HFFc6 (cell line): ENCODE data around the gene ZNF683. TPM values are rescaled to one million over a fixed set of nuclear protein-coding genes. Genes with fewer than 3 reads are reported as not detected.
"Not testable (repeated sequence)": the region's sequence is repeated elsewhere in the genome, so short reads cannot be mapped to it uniquely, and the experiment has no call there.

Source experiments
- DNase-seq: peaks from one replicate; pipeline ENCODE4 v3.0.0-alpha.2; 2018
- H3K27ac Mint-ChIP-seq: 2 replicates; pipeline ENCODE4 v1.8.0; 2020; ENCODE audit warnings: mild to moderate bottlenecking, mixed read lengths
- H3K27me3 Mint-ChIP-seq: 2 replicates; pipeline ENCODE4 v1.8.0; 2021; ENCODE audit warnings: mild to moderate bottlenecking, moderate library complexity, mixed read lengths; ENCODE audit not compliant: insufficient read depth
- H3K36me3 Mint-ChIP-seq: 2 replicates; pipeline ENCODE4 v1.8.0; 2021; ENCODE audit warnings: low read depth, mixed read lengths
- H3K4me1 Mint-ChIP-seq: 2 replicates; pipeline ENCODE4 v1.8.0; 2020; ENCODE audit warnings: low read depth, mixed read lengths
- H3K4me3 Mint-ChIP-seq: 2 replicates; pipeline ENCODE4 v1.8.0; 2020; ENCODE audit warnings: mild to moderate bottlenecking, moderate library complexity, mixed read lengths
- H3K9me3 Mint-ChIP-seq: 2 replicates; pipeline ENCODE4 v1.8.0; 2020; ENCODE audit warnings: mild to moderate bottlenecking, mixed read lengths
- CTCF ChIP-seq: fragments of 200-600 bp; sonication (generic); IDR thresholded peaks from 2 replicates; pipeline ENCODE4 v1.5.0; 2021; ENCODE audit warnings: antibody characterized with exemption, mild to moderate bottlenecking
- total RNA-seq, 6 experiments: library from RNA; stranded (reverse); fragmentation: NEBNext Ultra II Directional; extraction: Animal tissue kit (Norgen Biotek cat#: 25700); gene quantifications; 2 replicates in 1 of 6; 3 replicates in 5 of 6; pipeline ENCODE4 v1.2.3, GENCODE V29; 2021

The ZNF683 gene
- total RNA-seq, 6 experiments from 2014 or later, result not detected

- Mint-ChIP-seq H3K4me1 (peaks cover 55% of the 10 kb centered on the region), H3K27me3 (peaks cover 2% of the 10 kb centered on the region), H3K4me3 (peak overlapping the region; percentile 65), H3K9me3 (no peaks in the 10 kb centered on the region; the same call in 1 of the 2 replicates), H3K27ac (peak overlapping the region; percentile 80), H3K36me3 (no peaks in the 10 kb centered on the region)
- TF ChIP-seq CTCF, result no peak
- DNase-seq, result peak; percentile 95
Observed at GRCh38 chr1:26378088-26378878, 5.7 kb upstream of the ZNF683 start.

GRCh38 chr1:26376050-26376449 lies 3.5 kb upstream of the ZNF683 start:
- Mint-ChIP-seq H3K27ac (no peak overlapping the region), H3K4me1 (peaks cover 66% of the 10 kb centered on the region), H3K4me3 (no peak overlapping the region), H3K27me3 (peaks cover 2% of the 10 kb centered on the region), H3K9me3 (peaks cover 2% of the 10 kb centered on the region; the same call in 1 of the 2 replicates), H3K36me3 (no peaks in the 10 kb centered on the region; the same call in 1 of the 2 replicates)
- DNase-seq, result no peak
- TF ChIP-seq CTCF, result no peak

GRCh38 chr1:26375081-26375480 lies 2.5 kb upstream of the ZNF683 start:
- Mint-ChIP-seq H3K4me1 (peaks cover 66% of the 10 kb centered on the region), H3K27me3 (peaks cover under 1% of the 10 kb centered on the region), H3K27ac (peak overlapping the region; percentile 72; the same call in 1 of the 2 replicates), H3K36me3 (no peaks in the 10 kb centered on the region; the same call in 1 of the 2 replicates), H3K9me3 (peaks cover 5% of the 10 kb centered on the region; the same call in 1 of the 2 replicates), H3K4me3 (0 out of 2 replicates have a peak overlapping the region, but pooled peaks have one; percentile 18)
- TF ChIP-seq CTCF, result no peak
- DNase-seq, result no peak

- not testable (repeated sequence) for H3K36me3 Mint-ChIP-seq, H3K4me3 Mint-ChIP-seq, DNase-seq, H3K27me3 Mint-ChIP-seq, H3K27ac Mint-ChIP-seq, H3K9me3 Mint-ChIP-seq
- peaks cover 66% of the 10 kb centered on the region for H3K4me1 Mint-ChIP-seq
Observed at GRCh38 chr1:26374361-26374760, 1.8 kb upstream of the ZNF683 start.

- Mint-ChIP-seq H3K9me3 (peaks cover 5% of the 10 kb centered on the region; the same call in 1 of the 2 replicates), H3K27ac (no peak overlapping the region), H3K36me3 (no peaks in the 10 kb centered on the region; the same call in 1 of the 2 replicates), H3K4me1 (peaks cover 64% of the 10 kb centered on the region), H3K27me3 (peaks cover 4% of the 10 kb centered on the region), H3K4me3 (no peak overlapping the region)
- no peak for DNase-seq
- TF ChIP-seq CTCF, result no peak
Observed at GRCh38 chr1:26373789-26374188, 1.2 kb upstream of the ZNF683 start.

GRCh38 chr1:26373281-26373680 lies 731 bp upstream of the ZNF683 start:
- Mint-ChIP-seq H3K27me3 (peaks cover 4% of the 10 kb centered on the region), H3K36me3 (no peaks in the 10 kb centered on the region; the same call in 1 of the 2 replicates), H3K9me3 (peaks cover 5% of the 10 kb centered on the region; the same call in 1 of the 2 replicates), H3K27ac (no peak overlapping the region), H3K4me3 (no peak overlapping the region), H3K4me1 (peaks cover 59% of the 10 kb centered on the region)
- no peak for DNase-seq
- no peak for TF ChIP-seq CTCF
